PC-9 (cell line): ENCODE results near the gene P2RY13.

Experiments used
- CTCF ChIP-seq: fragments of 200-600 bp; sonication (generic); conservative IDR thresholded peaks from 2 replicates; pipeline ENCODE4 v1.6.1; 2017; ENCODE audit warnings: mixed run types, antibody characterized with exemption, mild to moderate bottlenecking, moderate library complexity
- EZH2 ChIP-seq: fragments of 200-600 bp; sonication (generic); IDR thresholded peaks from 2 replicates; pipeline ENCODE4 v1.8.0; 2017; ENCODE audit warnings: antibody characterized with exemption, low read depth

GRCh38 chr3:151289445-151289844, 39.9 kb downstream of the P2RY13 start:
- TF ChIP-seq CTCF (no peak), EZH2 (no peak)
